H9 (cell line): ENCODE data around the gene DRD5. TPM values are rescaled to one million over a fixed set of nuclear protein-coding genes. Genes with fewer than 3 reads are reported as not detected.

Experiments
- DNase-seq: peaks from one replicate; pipeline ENCODE4 v3.0.0-alpha.2; 2017
- H2AFZ ChIP-seq: one replicate; pipeline ENCODE4 v1.6.1; 2013; ENCODE audit warnings: mild to moderate bottlenecking, low read length, control low read depth, moderate library complexity
- H2AK5ac ChIP-seq: 2 replicates; pipeline ENCODE4 v1.6.1; 2013; ENCODE audit warnings: low read length, control low read depth, mixed read lengths; ENCODE audit not compliant: insufficient read length
- H2BK120ac ChIP-seq: one replicate; pipeline ENCODE4 v1.6.1; 2013; ENCODE audit warnings: low read depth, mild to moderate bottlenecking, low read length, control low read depth, inconsistent platforms; ENCODE audit not compliant: poor library complexity, severe bottlenecking
- H2BK12ac ChIP-seq: 2 replicates; pipeline ENCODE4 v1.6.1; 2013; ENCODE audit warnings: low read length, control low read depth, mixed read lengths, low read depth; ENCODE audit not compliant: insufficient read length
- H2BK15ac ChIP-seq: 2 replicates; pipeline ENCODE4 v1.6.1; 2013; ENCODE audit warnings: low read depth, low read length, control low read depth
- H2BK20ac ChIP-seq: one replicate; pipeline ENCODE4 v1.6.1; 2013; ENCODE audit warnings: low read depth, mild to moderate bottlenecking, low read length, control low read depth, inconsistent platforms; ENCODE audit not compliant: poor library complexity, severe bottlenecking
- H2BK5ac ChIP-seq: 2 replicates; pipeline ENCODE4 v1.6.1; 2013; ENCODE audit warnings: low read length, control low read depth, mixed read lengths; ENCODE audit not compliant: insufficient read length
- H3K14ac ChIP-seq: 2 replicates; pipeline ENCODE4 v1.6.1; 2013; ENCODE audit warnings: low read length, control low read depth; ENCODE audit not compliant: insufficient read depth
- H3K18ac ChIP-seq: 2 replicates; pipeline ENCODE4 v1.6.1; 2013; ENCODE audit warnings: low read depth, mild to moderate bottlenecking, mixed read lengths, low read length, control low read depth; ENCODE audit not compliant: insufficient read length
- H3K23ac ChIP-seq: 2 replicates; pipeline ENCODE4 v1.6.1; 2013; ENCODE audit warnings: low read length, control low read depth, mixed read lengths, low read depth; ENCODE audit not compliant: insufficient read length
- H3K23me2 ChIP-seq: 2 replicates; pipeline ENCODE4 v1.6.1; 2013; ENCODE audit warnings: low read depth, mild to moderate bottlenecking, mixed read lengths, low read length, control low read depth; ENCODE audit not compliant: insufficient read length, poor library complexity, severe bottlenecking
- H3K27ac ChIP-seq: 2 replicates; pipeline ENCODE4 v1.5.1; 2013; ENCODE audit warnings: low read length, control low read depth, mixed read lengths, low read depth; ENCODE audit not compliant: insufficient read length
- H3K27me3 ChIP-seq: 2 replicates; pipeline ENCODE4 v1.6.1; 2013; ENCODE audit warnings: low read length, control low read depth, inconsistent platforms; ENCODE audit not compliant: insufficient read depth
- H3K4ac ChIP-seq: 2 replicates; pipeline ENCODE4 v1.6.1; 2013; ENCODE audit warnings: low read depth, mild to moderate bottlenecking, control low read depth, inconsistent platforms, low read length, moderate library complexity
- H3K4me1 ChIP-seq: 2 replicates; pipeline ENCODE4 v1.6.1; 2013; ENCODE audit warnings: low read length, control low read depth, inconsistent platforms; ENCODE audit not compliant: insufficient read depth
- H3K4me2 ChIP-seq: 2 replicates; pipeline ENCODE4 v1.6.1; 2013; ENCODE audit warnings: low read length, control low read depth, mixed read lengths; ENCODE audit not compliant: insufficient read length, insufficient read depth
- H3K56ac ChIP-seq: 2 replicates; pipeline ENCODE4 v1.6.1; 2013; ENCODE audit warnings: low read depth, mild to moderate bottlenecking, mixed read lengths, low read length, control low read depth; ENCODE audit not compliant: insufficient read length
- H3K79me1 ChIP-seq: 2 replicates; pipeline ENCODE4 v1.6.1; 2013; ENCODE audit warnings: low read depth, mild to moderate bottlenecking, moderate library complexity, low read length, control low read depth, inconsistent platforms; ENCODE audit not compliant: insufficient read depth, poor library complexity, severe bottlenecking
- H3K79me2 ChIP-seq: 2 replicates; pipeline ENCODE4 v1.6.1; 2013; ENCODE audit warnings: low read length, control low read depth, inconsistent platforms; ENCODE audit not compliant: insufficient read depth
- H3K9ac ChIP-seq: 2 replicates; pipeline ENCODE4 v1.6.1; 2013; ENCODE audit warnings: low read length, control low read depth, mixed read lengths; ENCODE audit not compliant: insufficient read length; ENCODE audit errors: extremely low read depth
- H3K9me3 ChIP-seq: one replicate; pipeline ENCODE4 v1.6.1; 2013; ENCODE audit warnings: low read depth, low read length, inconsistent platforms; ENCODE audit not compliant: control insufficient read depth
- H3T11ph ChIP-seq: one replicate; pipeline ENCODE4 v1.6.1; 2013; ENCODE audit warnings: mild to moderate bottlenecking, low read length, control low read depth, inconsistent platforms
- H4K20me1 ChIP-seq: one replicate; pipeline ENCODE4 v1.6.1; 2013; ENCODE audit not compliant: control insufficient read depth, insufficient read length, insufficient read depth
- H4K5ac ChIP-seq: 2 replicates; pipeline ENCODE4 v1.6.1; 2013; ENCODE audit warnings: low read depth, mild to moderate bottlenecking, mixed read lengths, low read length, control low read depth; ENCODE audit not compliant: insufficient read length
- H4K8ac ChIP-seq: replicated peaks from 2 replicates; pipeline ENCODE4 v1.6.1; 2013; ENCODE audit warnings: low read length, control low read depth, mixed read lengths, low read depth; ENCODE audit not compliant: insufficient read length
- H4K91ac ChIP-seq: 2 replicates; pipeline ENCODE4 v1.6.1; 2013; ENCODE audit warnings: low read depth, mild to moderate bottlenecking, moderate library complexity, mixed read lengths, low read length, control low read depth; ENCODE audit not compliant: insufficient read length
- H3K27ac Mint-ChIP-seq, 3 experiments: 2 replicates in 2 of 3; 3 replicates in 1 of 3; pipeline ENCODE4 v1.8.0; 2020 to 2021; ENCODE audit warnings: mixed read lengths in 3 of 3, mild to moderate bottlenecking in 1 of 3, moderate library complexity in 1 of 3
- H3K27me3 Mint-ChIP-seq: 2 replicates; pipeline ENCODE4 v1.8.0; 2021; ENCODE audit warnings: low read depth, mild to moderate bottlenecking, moderate library complexity, mixed read lengths
- H3K36me3 Mint-ChIP-seq, 3 experiments: 2 replicates in 2 of 3; 3 replicates in 1 of 3; pipeline ENCODE4 v1.8.0; 2020 to 2021; ENCODE audit warnings: low read depth in 3 of 3, mixed read lengths in 3 of 3; ENCODE audit not compliant: insufficient read depth in 1 of 3
- H3K4me1 Mint-ChIP-seq, 2 experiments: 2 replicates each; pipeline ENCODE4 v1.8.0; 2020; ENCODE audit warnings: mixed read lengths in 2 of 2
- H3K4me3 Mint-ChIP-seq, 2 experiments: 2 replicates in 1 of 2; 3 replicates in 1 of 2; pipeline ENCODE4 v1.8.0; 2020 to 2021; ENCODE audit warnings: mild to moderate bottlenecking in 2 of 2, mixed read lengths in 2 of 2, moderate library complexity in 1 of 2
- H3K9me3 Mint-ChIP-seq, 2 experiments: 2 replicates in 1 of 2; 3 replicates in 1 of 2; pipeline ENCODE4 v1.8.0; 2020; ENCODE audit warnings: mild to moderate bottlenecking in 2 of 2, mixed read lengths in 2 of 2, moderate library complexity in 1 of 2
- CTCF ChIP-seq: fragments of 200-600 bp; sonication (generic); conservative IDR thresholded peaks from 3 replicates; pipeline ENCODE4 v1.8.0; 2021; ENCODE audit warnings: antibody characterized with exemption, mild to moderate bottlenecking
- WGBS: extraction: QIAGEN DNeasy Blood & Tissue Kit; methylation state at CpG from one replicate; pipeline ENCODE4 v1.1.7; 2013; ENCODE audit warnings: missing lambda C conversion rate, low lambda C conversion rate, mixed read lengths; ENCODE audit not compliant: insufficient read length; ENCODE audit errors: extremely low coverage; 5-methylcytosine and 5-hydroxymethylcytosine counted together
- total RNA-seq: library from RNA; stranded (reverse); gene quantifications from 2 replicates; pipeline ENCODE4 v1.2.1, GENCODE V29; 2021

DRD5 gene
- total RNA-seq, 1 experiment from 2014 or later = not detected

- Histone ChIP-seq H3K14ac (no peak overlapping the region), H3K9ac (no peak overlapping the region), H3K23me2 (no peaks in the 10 kb centered on the region), H3K9me3 (no peaks in the 10 kb centered on the region), H3K27me3 (no peaks in the 10 kb centered on the region), H4K20me1 (no peaks in the 10 kb centered on the region), H3K4me1 (no peaks in the 10 kb centered on the region), H2BK12ac (no peak overlapping the region), H3K4ac (no peak overlapping the region), H2BK15ac (no peak overlapping the region), H3K79me1 (no peaks in the 10 kb centered on the region), H3K27ac (no peak overlapping the region), H2AFZ (no peak overlapping the region), H4K8ac (no peak overlapping the region), H2BK20ac (no peak overlapping the region), H3K23ac (no peak overlapping the region), H2BK5ac (no peak overlapping the region), H3T11ph (no peak overlapping the region), H4K5ac (no peak overlapping the region), H2AK5ac (no peak overlapping the region), H3K56ac (no peak overlapping the region), H3K4me2 (no peak overlapping the region), H3K79me2 (no peaks in the 10 kb centered on the region), H2BK120ac (no peak overlapping the region), H3K18ac (no peak overlapping the region), H4K91ac (no peak overlapping the region)
- peaks cover 4% of the 10 kb centered on the region; the same call in 1 of the 2 replicates for H3K27me3 Mint-ChIP-seq
- H3K27ac Mint-ChIP-seq = no peak overlapping the region
- DNase-seq = no peak
- no peak overlapping the region for H3K4me3 Mint-ChIP-seq
- no CpG with 5 or more reads among the region's 3 CpGs for WGBS
- H3K36me3 Mint-ChIP-seq = no peaks in the 10 kb centered on the region
- TF ChIP-seq CTCF = no peak
- H3K4me1 Mint-ChIP-seq = no peaks in the 10 kb centered on the region
- no peaks in the 10 kb centered on the region for H3K9me3 Mint-ChIP-seq
Measured at GRCh38 chr4:9825049-9825448, 43.6 kb downstream of the DRD5 start.
